Activated CD4-positive, alpha-beta T cell treated with anti-CD3 and anti-CD28 coated beads, Interleukin-2, amount 10 ng/mL, durations not matched to agents 24 days and 14 days (primary cell): ENCODE results near the gene TFG. TPM values are rescaled to one million over a fixed set of nuclear protein-coding genes. Genes with fewer than 3 reads are reported as not detected.

ENCODE experiments used
- total RNA-seq: library from RNA; stranded (reverse); gene quantifications from 2 replicates; pipeline ENCODE4 v1.2.3, GENCODE V29; 2022

The TFG gene
- total RNA-seq, 1 donor from 2014 or later, result 71.5 TPM

Other genes with a start within 250 kb of the TFG start
- gene TMEM45A, start 216.9 kb upstream of the TFG start, total RNA-seq, result 0.26 TPM in 1 of 2 replicates, not detected in the other
- gene ADGRG7, start 99.9 kb upstream of the TFG start, total RNA-seq, result not detected in 2 replicates